Memory B cell (primary cell): ENCODE measurements around the gene NXPE3.

ENCODE experiments used
- ATAC-seq: fragments of 150-1000 bp; cut with Tn5 transposase; 2 replicates; pipeline ENCODE4 v1.10.0; 2021; ENCODE audit warnings: low read depth, mild to moderate bottlenecking, moderate library complexity
- DNase-seq, 2 donors: peaks; one replicate each; pipeline ENCODE4 v3.0.0; 2022; ENCODE audit warnings: low spot score in 2 of 2
- H3K27ac Mint-ChIP-seq: one replicate; pipeline ENCODE4 v1.8.0; 2022; ENCODE audit warnings: mild to moderate bottlenecking, moderate library complexity, mixed read lengths
- H3K27me3 Mint-ChIP-seq: one replicate; pipeline ENCODE4 v1.8.0; 2022; ENCODE audit warnings: mixed read lengths
- H3K36me3 Mint-ChIP-seq: one replicate; pipeline ENCODE4 v1.8.0; 2022; ENCODE audit warnings: mild to moderate bottlenecking, mixed read lengths
- H3K4me1 Mint-ChIP-seq: one replicate; pipeline ENCODE4 v1.8.0; 2022; ENCODE audit warnings: mixed read lengths
- H3K4me3 Mint-ChIP-seq: one replicate; pipeline ENCODE4 v1.8.0; 2022; ENCODE audit warnings: mild to moderate bottlenecking, moderate library complexity, mixed read lengths
- H3K9me3 Mint-ChIP-seq: one replicate; pipeline ENCODE4 v1.8.0; 2022; ENCODE audit warnings: mixed read lengths

The NXPE3 gene

GRCh38 chr3:101846709-101847108 is 67.7 kb downstream of the NXPE3 start:
- H3K9me3 Mint-ChIP-seq: peaks cover 6% of the 10 kb centered on the region
- DNase-seq (no peak), ATAC-seq (no peak)
- peaks cover 36% of the 10 kb centered on the region for H3K4me1 Mint-ChIP-seq
- H3K27me3 Mint-ChIP-seq: no peaks in the 10 kb centered on the region
- no peak overlapping the region for H3K4me3 Mint-ChIP-seq
- peak overlapping the region; percentile 97 for H3K27ac Mint-ChIP-seq
- peaks cover 14% of the 10 kb centered on the region for H3K36me3 Mint-ChIP-seq

GRCh38 chr3:101847328-101847727 is 68.3 kb downstream of the NXPE3 start:
- DNase-seq: no peak
- H3K4me3 Mint-ChIP-seq: no peak overlapping the region
- H3K27me3 Mint-ChIP-seq: no peaks in the 10 kb centered on the region
- H3K4me1 Mint-ChIP-seq: peaks cover 37% of the 10 kb centered on the region
- peaks cover 3% of the 10 kb centered on the region for H3K9me3 Mint-ChIP-seq
- no peak for ATAC-seq
- H3K36me3 Mint-ChIP-seq: peaks cover 13% of the 10 kb centered on the region
- peak overlapping the region; percentile 97 for H3K27ac Mint-ChIP-seq

- Mint-ChIP-seq H3K36me3 (peaks cover 16% of the 10 kb centered on the region), H3K4me3 (peak overlapping the region; percentile 90), H3K4me1 (peaks cover 37% of the 10 kb centered on the region), H3K9me3 (no peaks in the 10 kb centered on the region), H3K27ac (peak overlapping the region; percentile 97), H3K27me3 (no peaks in the 10 kb centered on the region)
- ATAC-seq: no peak
- DNase-seq: no peak
Measured at GRCh38 chr3:101848326-101848725, 69.3 kb downstream of the NXPE3 start.

- Mint-ChIP-seq H3K27ac (peak within 1 kb of the TSS; percentile 97), H3K4me1 (peaks cover 41% of the 10 kb centered on the region), H3K27me3 (no peaks in the 10 kb centered on the region), H3K9me3 (no peaks in the 10 kb centered on the region), H3K36me3 (peaks cover 19% of the 10 kb centered on the region), H3K4me3 (peak within 1 kb of the TSS; percentile 90)
- DNase-seq (peak; percentile 81 to 83), ATAC-seq (peak; percentile 72)
Measured at GRCh38 chr3:101848754-101849713, 70.0 kb downstream of the NXPE3 start, which contains the start of gene NFKBIZ. NFKBIZ (plus strand) TSS chr3:101849514; CDS start chr3:101849629, 115 bp downstream.

- DNase-seq (peak; percentile 59 to 66), ATAC-seq (peak; percentile 49)
- H3K4me3 Mint-ChIP-seq: peak overlapping the region; percentile 90
- peak overlapping the region; percentile 97 for H3K27ac Mint-ChIP-seq
- no peaks in the 10 kb centered on the region for H3K9me3 Mint-ChIP-seq
- no peaks in the 10 kb centered on the region for H3K27me3 Mint-ChIP-seq
- H3K4me1 Mint-ChIP-seq: peaks cover 41% of the 10 kb centered on the region
- H3K36me3 Mint-ChIP-seq: peaks cover 22% of the 10 kb centered on the region
Measured at GRCh38 chr3:101849714-101850245, 70.8 kb downstream of the NXPE3 start.

GRCh38 chr3:101850246-101851051 is 71.4 kb downstream of the NXPE3 start:
- Mint-ChIP-seq H3K36me3 (peaks cover 27% of the 10 kb centered on the region), H3K27ac (peak overlapping the region; percentile 97), H3K9me3 (no peaks in the 10 kb centered on the region), H3K4me1 (peaks cover 45% of the 10 kb centered on the region), H3K27me3 (no peaks in the 10 kb centered on the region), H3K4me3 (peak overlapping the region; percentile 90)
- ATAC-seq (peak; percentile 25), DNase-seq (peak in 1 of 2 donors; percentile 48)

GRCh38 chr3:101851072-101851770 is 72.2 kb downstream of the NXPE3 start:
- no peaks in the 10 kb centered on the region for H3K27me3 Mint-ChIP-seq
- peak overlapping the region; percentile 90 for H3K4me3 Mint-ChIP-seq
- H3K4me1 Mint-ChIP-seq: peaks cover 45% of the 10 kb centered on the region
- H3K27ac Mint-ChIP-seq: peak overlapping the region; percentile 97
- ATAC-seq (no peak), DNase-seq (no peak)
- H3K9me3 Mint-ChIP-seq: no peaks in the 10 kb centered on the region
- H3K36me3 Mint-ChIP-seq: peaks cover 31% of the 10 kb centered on the region

GRCh38 chr3:101851850-101852714 is 73.1 kb downstream of the NXPE3 start:
- Mint-ChIP-seq H3K4me1 (peaks cover 40% of the 10 kb centered on the region), H3K27ac (peak overlapping the region; percentile 97), H3K27me3 (no peaks in the 10 kb centered on the region), H3K9me3 (no peaks in the 10 kb centered on the region), H3K36me3 (peaks cover 33% of the 10 kb centered on the region), H3K4me3 (peak overlapping the region; percentile 90)
- no peak for ATAC-seq
- DNase-seq: no peak

GRCh38 chr3:101852983-101853840 is 74.2 kb downstream of the NXPE3 start:
- Mint-ChIP-seq H3K27ac (peak overlapping the region; percentile 97), H3K4me1 (peaks cover 37% of the 10 kb centered on the region), H3K36me3 (peaks cover 40% of the 10 kb centered on the region), H3K9me3 (no peaks in the 10 kb centered on the region), H3K27me3 (no peaks in the 10 kb centered on the region), H3K4me3 (peak overlapping the region; percentile 8)
- ATAC-seq: no peak
- DNase-seq: no peak

- Mint-ChIP-seq H3K4me1 (peaks cover 34% of the 10 kb centered on the region), H3K4me3 (no peak overlapping the region), H3K27ac (no peak overlapping the region), H3K27me3 (no peaks in the 10 kb centered on the region), H3K9me3 (no peaks in the 10 kb centered on the region), H3K36me3 (peaks cover 47% of the 10 kb centered on the region)
- no peak for ATAC-seq
- DNase-seq: no peak
Measured at GRCh38 chr3:101853982-101854381, 75.0 kb downstream of the NXPE3 start.

- Mint-ChIP-seq H3K4me1 (peaks cover 34% of the 10 kb centered on the region), H3K27ac (peak overlapping the region; percentile 19), H3K27me3 (no peaks in the 10 kb centered on the region), H3K9me3 (no peaks in the 10 kb centered on the region), H3K4me3 (no peak overlapping the region), H3K36me3 (peaks cover 51% of the 10 kb centered on the region)
- DNase-seq: no peak
- ATAC-seq: no peak
Measured at GRCh38 chr3:101854608-101855304, 75.7 kb downstream of the NXPE3 start.
